HCT116 (cell line): ENCODE measurements around the gene CCL27. TPM values are rescaled to one million over a fixed set of nuclear protein-coding genes. Genes with fewer than 3 reads are reported as not detected.
A peak's percentile ranks its signal among the peaks of the same experiment; 100 is the strongest.

Experiments
- ATAC-seq: fragments of 200-7000 bp; cut with Tn5 transposase; 2 replicates; pipeline ENCODE4 v1.9.1; 2020; ENCODE audit warnings: mild to moderate bottlenecking, moderate library complexity
- BruUV-seq: library from RNA; stranded (reverse); fragments of 400-500 nt; replicated peaks from 2 replicates; lab custom pipeline; 2021; lab: Mats Ljungman, UMichigan
- CTCF ChIA-PET: fragments of 300-600 bp; sonication (Branson Sonifier 250); formaldehyde crosslinking; loops from one replicate; lab custom pipeline; 2021; ENCODE audit warnings: antibody characterized with exemption; lab: Charles Lee
- POLR2A ChIA-PET: fragments of 300-600, 350-600 bp; sonication (Branson Sonifier 250); formaldehyde crosslinking; loops from one replicate; lab custom pipeline; 2021; ENCODE audit warnings: antibody characterized with exemption; lab: Charles Lee
- RAD21 ChIA-PET, 2 experiments: fragments of 300-600 bp; sonication (Branson Sonifier 250); formaldehyde crosslinking; loops; one replicate each; lab custom pipeline; 2023; ENCODE audit warnings: low total read pairs in 2 of 2; ENCODE audit not compliant: uncharacterized antibody in 2 of 2, unreplicated experiment in 2 of 2, low non-redundant PET in 1 of 2; lab: Charles Lee
- DNase-seq: peaks from one replicate; pipeline ENCODE4 v3.0.0-alpha.2; 2010; ENCODE audit warnings: low read depth, low spot score
- H2AFZ ChIP-seq: fragments of 200-600 bp; shearing (Covaris generic), sonication (generic); 2 replicates; pipeline ENCODE4 v1.6.1; 2017; ENCODE audit warnings: low read depth, mixed run types, mixed read lengths, antibody characterized with exemption, low read length; ENCODE audit not compliant: poor library complexity, severe bottlenecking
- H3K27ac ChIP-seq: 2 replicates; pipeline ENCODE4 v1.5.1; 2012; ENCODE audit warnings: low read depth, low read length
- H3K27me3 ChIP-seq: fragments of 200-600 bp; sonication (generic); 2 replicates; pipeline ENCODE4 v1.6.1; 2016; ENCODE audit warnings: mixed run types, low read length, mixed read lengths; ENCODE audit not compliant: insufficient read depth
- H3K36me3 ChIP-seq, 2 experiments: fragments of 200-500 bp in 1 of 2; fragments of 200-600 bp in 1 of 2; sonication (Bioruptor generic) in 1 of 2; sonication (generic) in 1 of 2; 2 replicates each; pipeline versions ENCODE4 v1.5.1 to v1.6.1; 2014 to 2016; ENCODE audit warnings: low read length in 2 of 2, inconsistent platforms in 1 of 2, mixed read lengths in 1 of 2, mixed run types in 1 of 2; ENCODE audit not compliant: insufficient read depth in 2 of 2, control insufficient read depth in 1 of 2
- H3K4me1 ChIP-seq, 2 experiments: fragments of 200-600 bp in 1 of 2; sonication (generic) in 1 of 2; 2 replicates each; pipeline versions ENCODE4 v1.5.1 to v1.6.1; 2012 to 2017; ENCODE audit warnings: low read length in 2 of 2, inconsistent platforms in 1 of 2, mild to moderate bottlenecking in 1 of 2, mixed read lengths in 1 of 2, mixed run types in 1 of 2, moderate library complexity in 1 of 2; ENCODE audit not compliant: insufficient read depth in 2 of 2, control insufficient read depth in 1 of 2
- H3K4me2 ChIP-seq: fragments of 200-600 bp; sonication (generic); 2 replicates; pipeline ENCODE4 v1.6.1; 2017; ENCODE audit warnings: mixed run types, low read length, mixed read lengths
- H3K4me3 ChIP-seq, 2 experiments: fragments of 200-600 bp in 1 of 2; sonication (generic) in 1 of 2; replicated peaks in 1 of 2; 2 replicates each; pipeline ENCODE4 v1.5.1; 2011 to 2016; ENCODE audit warnings: low read length in 2 of 2, control low read depth in 1 of 2, low read depth in 1 of 2, mild to moderate bottlenecking in 1 of 2, mixed read lengths in 1 of 2, mixed run types in 1 of 2
- H3K79me2 ChIP-seq: fragments of 200-600 bp; sonication (generic); 2 replicates; pipeline ENCODE4 v1.6.1; 2017; ENCODE audit warnings: mild to moderate bottlenecking, mixed run types, low read length, moderate library complexity, mixed read lengths; ENCODE audit not compliant: insufficient read depth
- H3K9ac ChIP-seq: fragments of 200-600 bp; sonication (generic); 2 replicates; pipeline ENCODE4 v1.6.1; 2016; ENCODE audit warnings: low read length, mixed read lengths
- H3K9me2 ChIP-seq: fragments of 200-600 bp; sonication (generic), shearing (Covaris generic); 2 replicates; pipeline ENCODE4 v1.6.1; 2017; ENCODE audit warnings: mixed run types, mild to moderate bottlenecking, moderate library complexity; ENCODE audit not compliant: insufficient read depth
- H3K9me3 ChIP-seq, 2 experiments: fragments of 200-500 bp in 1 of 2; fragments of 200-600 bp in 1 of 2; sonication (Bioruptor generic) in 1 of 2; sonication (generic) in 1 of 2; 2 replicates each; pipeline ENCODE4 v1.6.1; 2014 to 2017; ENCODE audit warnings: low read length in 2 of 2, mixed read lengths in 2 of 2, inconsistent platforms in 1 of 2, low read depth in 1 of 2, mild to moderate bottlenecking in 1 of 2, mixed run types in 1 of 2, moderate library complexity in 1 of 2; ENCODE audit not compliant: control insufficient read depth in 1 of 2, insufficient read depth in 1 of 2
- H4K20me1 ChIP-seq: fragments of 200-600 bp; sonication (generic), shearing (Covaris generic); 2 replicates; pipeline ENCODE4 v1.6.1; 2017; ENCODE audit warnings: mixed run types, mild to moderate bottlenecking, moderate library complexity; ENCODE audit not compliant: insufficient read depth
- ATF3 ChIP-seq: IDR thresholded peaks from 2 replicates; pipeline ENCODE4 v1.6.1; 2012
- CTCF ChIP-seq, 3 experiments: fragments of 200-600 bp in 1 of 3; sonication (generic) in 1 of 3; IDR thresholded peaks in 2 of 3; conservative IDR thresholded peaks in 1 of 3; 2 replicates each; pipeline ENCODE4 v1.5.1; 2012 to 2017; ENCODE audit warnings: low read depth in 2 of 3, low read length in 2 of 3, antibody characterized with exemption in 1 of 3, borderline replicate concordance in 1 of 3, control low read depth in 1 of 3, mild to moderate bottlenecking in 1 of 3, mixed read lengths in 1 of 3, mixed run types in 1 of 3, moderate library complexity in 1 of 3; ENCODE audit not compliant: insufficient read depth in 1 of 3
- EZH2phosphoT487 ChIP-seq: fragments of 200-600 bp; IDR thresholded peaks from 2 replicates; pipeline ENCODE4 v1.6.1; 2018; ENCODE audit warnings: antibody characterized with exemption, borderline replicate concordance
- MAX ChIP-seq: IDR thresholded peaks from 2 replicates; pipeline ENCODE4 v1.6.1; 2012
- POLR2AphosphoS5 ChIP-seq: IDR thresholded peaks from 2 replicates; pipeline ENCODE4 v1.6.1; 2011; ENCODE audit warnings: mild to moderate bottlenecking, low read depth, low read length, moderate library complexity
- RAD21 ChIP-seq: IDR thresholded peaks from 2 replicates; pipeline ENCODE4 v1.6.1; 2012; ENCODE audit warnings: low read depth, mild to moderate bottlenecking
- SP1 ChIP-seq: IDR thresholded peaks from 2 replicates; pipeline ENCODE4 v1.6.1; 2012; ENCODE audit warnings: low read depth
- TCF7L2 ChIP-seq: IDR thresholded peaks from 2 replicates; pipeline ENCODE4 v1.7.0; 2011; ENCODE audit warnings: borderline replicate concordance, inconsistent platforms; ENCODE audit not compliant: insufficient read depth, insufficient read length; ENCODE audit errors: extremely low read depth
- YY1 ChIP-seq: IDR thresholded peaks from 2 replicates; pipeline ENCODE4 v1.6.1; 2011; ENCODE audit warnings: low read length, low read depth, moderate library complexity, mild to moderate bottlenecking; ENCODE audit not compliant: insufficient replicate concordance; ENCODE audit errors: extremely low read depth
- intact Hi-C: fragments of 100-400 bp; cut with micrococcal nuclease; formaldehyde crosslinking; loops from 2 replicates; pipeline ENCODE4 v1.10.0; 2022
- total RNA-seq: library from RNA; stranded (reverse); gene quantifications from one replicate; pipeline ENCODE4 v1.2.1, GENCODE V29; 2021; ENCODE audit not compliant: unreplicated experiment

CCL27 gene
- total RNA-seq, 1 experiment from 2014 or later = 1.0 TPM

- Histone ChIP-seq H3K4me2 (peak overlapping the region; percentile 98), H2AFZ (no peak overlapping the region), H3K9me2 (no peaks in the 10 kb centered on the region), H3K4me1 (peaks cover 10 to 28% of the 10 kb centered on the region in 2 experiments), H4K20me1 (no peaks in the 10 kb centered on the region), H3K27me3 (no peaks in the 10 kb centered on the region), H3K9ac (peak overlapping the region; percentile 63)
- POLR2A ChIA-PET = interaction anchor here (0.6 to 1.7 kb wide), 6 partner anchors 13 to 880 kb away, joined by 3 to 14 read pairs (median 6); partner anchors contain the start of genes ATOSB, GALT, IL11RA and SIGMAR1
- TF ChIP-seq MAX (no peak), POLR2AphosphoS5 (peak; percentile 49; the same call in 1 of the 2 replicates), SP1 (no peak)
- TF ChIP-seq, all 23 proteins: peak for 1
- BruUV-seq = no TSS peak
- CTCF ChIA-PET = interaction anchor here (0.7 to 2.3 kb wide), 10 partner anchors 8 to 429 kb away, joined by 3 to 12 read pairs (median 4); partner anchors contain the start of gene GALT
- RAD21 ChIA-PET = no interaction called here
- peaks cover 12% of the 10 kb centered on the region; the same call in 1 of the 2 replicates for H3K79me2 ChIP-seq
- intact Hi-C loops = loop anchor here (2.0 kb wide), 1 partner anchor 52 kb away; the partner anchor contains the start of gene RPP25L
- DNase-seq (no peak), ATAC-seq (peak; percentile 19)
- no peaks in the 10 kb centered on the region for H3K9me3 ChIP-seq
- no peaks in the 10 kb centered on the region for H3K36me3 ChIP-seq
- peak overlapping the region; percentile 36 for H3K27ac ChIP-seq
- peak overlapping the region; percentile 48 to 91 for H3K4me3 ChIP-seq
Measured at GRCh38 chr9:34665067-34665380, 2.6 kb upstream of the CCL27 start.

GRCh38 chr9:34664281-34665066, 2.0 kb upstream of the CCL27 start:
- Histone ChIP-seq H3K79me2 (peaks cover 12% of the 10 kb centered on the region; the same call in 1 of the 2 replicates), H3K27me3 (no peaks in the 10 kb centered on the region), H3K9me2 (no peaks in the 10 kb centered on the region), H4K20me1 (no peaks in the 10 kb centered on the region), H3K27ac (peak overlapping the region; percentile 36), H3K4me3 (peak overlapping the region; percentile 48 to 91), H3K9me3 (no peaks in the 10 kb centered on the region), H3K9ac (peak overlapping the region; percentile 63), H3K4me1 (peaks cover 10 to 33% of the 10 kb centered on the region in 2 experiments), H3K4me2 (peak overlapping the region; percentile 98), H3K36me3 (no peaks in the 10 kb centered on the region), H2AFZ (no peak overlapping the region)
- BruUV-seq = no TSS peak
- intact Hi-C loops = loop anchor here (2.0 kb wide), 1 partner anchor 52 kb away; the partner anchor contains the start of gene RPP25L
- ChIA-PET CTCF (interaction anchor here (1.0 to 2.3 kb wide), 8 partner anchors 8 to 430 kb away, joined by 3 to 12 read pairs (median 4); partner anchors contain the start of gene GALT), POLR2A (interaction anchor here (1.0 to 1.7 kb wide), 5 partner anchors 13 to 451 kb away, joined by 3 to 14 read pairs (median 5); partner anchors contain the start of genes ATOSB, GALT, IL11RA and SIGMAR1), RAD21 (no interaction called here)
- ATAC-seq (peak; percentile 71), DNase-seq (peak; percentile 75)
- TF ChIP-seq SP1 (0 out of 2 replicates have a peak, but pooled peaks have one; percentile 18), CTCF (IDR thresholded peaks at IDR 0.05 in 2 of 3, conservative IDR thresholded peaks at IDR 0.05 in 1 of 3; ENCODE audit: borderline replicate concordance in 1 of 3, insufficient read depth in 1 of 3, low read depth in 2 of 3, low read length in 2 of 3) (peak; percentile 95 to 98 (median 97)), YY1 (peak; percentile 49), TCF7L2 (no peak), EZH2phosphoT487 (no peak), POLR2AphosphoS5 (no peak), RAD21 (no peak; the same call in 1 of the 2 replicates), ATF3 (no peak)
